ENCODE data around the gene MAL. TPM values are rescaled to one million over a fixed set of nuclear protein-coding genes. Genes with fewer than 3 reads are reported as not detected.

Gene MAL
- total and polyA plus RNA-seq, 2 of the 8 experiments (the other 6 are each of a cell fraction or from before 2014, with no cell fraction given): not detected

- no peak for TF ChIP-seq RXRA (IDR thresholded peaks at IDR 0.05; ENCODE audit: insufficient read depth, low read depth, low read length)
- no peak for TF ChIP-seq SAP30 (IDR thresholded peaks at IDR 0.05; ENCODE audit: insufficient read depth, insufficient replicate concordance, low read length)
- no peak for TF ChIP-seq TAF7 (optimal IDR thresholded peaks at IDR 0.05; ENCODE audit: borderline replicate concordance, low read depth, low read length)
- TF ChIP-seq BACH1 (IDR thresholded peaks at IDR 0.05; ENCODE audit: low read length): no peak
- TF ChIP-seq SIN3A (conservative IDR thresholded peaks at IDR 0.05 in 1 of 2, IDR thresholded peaks at IDR 0.05 in 1 of 2; ENCODE audit: low read depth in 1 of 2, low read length in 2 of 2): no peak
- no peak for TF ChIP-seq MAX (IDR thresholded peaks at IDR 0.05)
These were observed 57.0 kb downstream of the MAL start (continued) for GRCh38 chr2:95082477-95082876.

Measured in H1 (cell line).